ENCODE results near the gene AGPAT2.

The AGPAT2 gene

GRCh38 chr9:136659861-136660784, 27.1 kb downstream of the AGPAT2 start:
- DNase-seq: no peak

GRCh38 chr9:136658849-136659535, 28.3 kb downstream of the AGPAT2 start:
- DNase-seq: no peak

- no peak for DNase-seq
Measured at GRCh38 chr9:136657974-136658848, 29.0 kb downstream of the AGPAT2 start.

- no peak for DNase-seq
Measured at GRCh38 chr9:136656795-136657611, 30.3 kb downstream of the AGPAT2 start.

- no peak for DNase-seq
Measured at GRCh38 chr9:136656183-136656738, 31.0 kb downstream of the AGPAT2 start.

GRCh38 chr9:136655536-136656182, 31.6 kb downstream of the AGPAT2 start:
- no peak for DNase-seq

- no peak for DNase-seq
Measured at GRCh38 chr9:136654820-136655535, 32.3 kb downstream of the AGPAT2 start.

- DNase-seq: no peak
Measured at GRCh38 chr9:136653323-136654079, 33.8 kb downstream of the AGPAT2 start.

- no peak for DNase-seq
Measured at GRCh38 chr9:136651860-136652259, 35.4 kb downstream of the AGPAT2 start.

GRCh38 chr9:136650648-136651047, 36.6 kb downstream of the AGPAT2 start:
- no peak for DNase-seq

- no peak for DNase-seq
Measured at GRCh38 chr9:136650021-136650420, 37.2 kb downstream of the AGPAT2 start.

- DNase-seq: no peak
Measured at GRCh38 chr9:136648751-136649150, 38.5 kb downstream of the AGPAT2 start.

GRCh38 chr9:136646827-136647711, 40.2 kb downstream of the AGPAT2 start:
- no peak for DNase-seq

- DNase-seq: no peak
Measured at GRCh38 chr9:136645903-136646754, 41.1 kb downstream of the AGPAT2 start.

GRCh38 chr9:136645352-136645902, 41.8 kb downstream of the AGPAT2 start:
- DNase-seq: no peak

GRCh38 chr9:136644593-136645351, 42.5 kb downstream of the AGPAT2 start:
- DNase-seq: peak; percentile 83

- DNase-seq: no peak
Measured at GRCh38 chr9:136644343-136644592, 43.0 kb downstream of the AGPAT2 start.
